Activated naive CD4-positive, alpha-beta T cell treated with anti-CD3 and anti-CD28 coated beads, Interleukin-2, amount 50 U/mL, for 24 hours (primary cell): ENCODE results near the gene TACC2.
"Not testable (repeated sequence)": the region's sequence is repeated elsewhere in the genome, so short reads cannot be mapped to it uniquely, and the experiment has no call there.

Experiments used
- H3K27ac Mint-ChIP-seq: one replicate; pipeline ENCODE4 v1.8.0; 2021; ENCODE audit warnings: mild to moderate bottlenecking, mixed read lengths
- H3K27me3 Mint-ChIP-seq: one replicate; pipeline ENCODE4 v1.8.0; 2021; ENCODE audit warnings: mixed read lengths
- H3K36me3 Mint-ChIP-seq: one replicate; pipeline ENCODE4 v1.8.0; 2021; ENCODE audit warnings: mixed read lengths
- H3K4me1 Mint-ChIP-seq: one replicate; pipeline ENCODE4 v1.8.0; 2021; ENCODE audit warnings: mixed read lengths
- H3K4me3 Mint-ChIP-seq: one replicate; pipeline ENCODE4 v1.8.0; 2021; ENCODE audit warnings: mild to moderate bottlenecking, mixed read lengths
- H3K9me3 Mint-ChIP-seq: one replicate; pipeline ENCODE4 v1.8.0; 2021; ENCODE audit warnings: mixed read lengths

Gene TACC2

DNA sequence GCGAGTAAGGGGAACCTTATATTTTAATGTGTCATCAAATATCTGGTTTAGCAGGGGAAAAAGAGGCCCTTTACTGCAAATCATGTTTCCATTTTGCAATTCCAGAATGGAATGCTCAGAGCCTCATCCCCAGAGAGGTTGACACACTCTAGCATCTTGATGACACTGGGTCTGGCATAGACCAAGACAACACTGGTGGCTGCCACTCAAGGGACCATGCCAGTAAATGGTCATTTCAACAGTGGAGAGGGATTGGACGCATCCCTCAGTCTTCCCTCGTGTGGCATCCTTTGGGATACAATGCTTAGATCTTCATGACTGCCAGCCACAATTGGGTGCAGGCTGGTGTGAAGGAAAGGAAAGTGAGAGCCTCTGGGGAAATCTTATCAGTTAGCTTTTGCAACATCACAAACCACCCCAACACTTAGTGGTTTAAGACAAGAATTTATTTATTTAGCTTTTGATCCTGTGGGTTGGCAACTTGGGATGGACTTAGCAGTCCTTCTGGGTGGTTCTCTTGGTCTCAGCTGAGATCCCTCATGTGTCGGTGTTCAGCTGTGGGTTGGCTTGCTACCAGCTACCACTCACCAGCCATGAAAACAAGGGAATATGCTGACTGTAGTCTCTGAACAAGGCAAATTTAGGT lies 21.6 kb downstream of the TACC2 start:
- Mint-ChIP-seq H3K4me3 (no peak overlapping the region), H3K9me3 (no peaks in the 10 kb centered on the region), H3K27ac (no peak overlapping the region), H3K36me3 (no peaks in the 10 kb centered on the region), H3K4me1 (no peaks in the 10 kb centered on the region), H3K27me3 (peaks cover 5% of the 10 kb centered on the region)

DNA sequence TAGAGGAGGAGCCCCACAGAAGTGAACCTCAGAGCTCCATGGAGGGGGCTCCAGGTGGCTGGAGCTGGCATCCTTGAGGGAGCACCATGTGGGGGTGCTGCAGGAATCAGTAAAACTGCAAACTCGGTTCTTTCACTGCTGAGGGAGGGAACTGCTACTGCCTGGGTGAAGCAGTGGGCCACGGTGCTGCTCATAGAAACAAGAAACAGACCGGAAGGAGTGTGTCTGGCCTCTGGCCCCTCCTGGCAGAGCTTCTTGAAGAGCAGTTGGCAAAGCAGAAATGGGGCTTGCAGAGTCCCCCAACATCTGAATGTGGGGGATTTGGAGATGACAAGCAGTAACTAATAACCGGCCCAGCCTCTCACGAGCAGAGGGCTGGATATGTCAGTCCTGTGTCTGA lies 23.8 kb downstream of the TACC2 start:
- Mint-ChIP-seq H3K9me3 (no peaks in the 10 kb centered on the region), H3K4me1 (no peaks in the 10 kb centered on the region), H3K36me3 (no peaks in the 10 kb centered on the region), H3K4me3 (no peak overlapping the region), H3K27ac (no peak overlapping the region), H3K27me3 (peaks cover 7% of the 10 kb centered on the region)

DNA sequence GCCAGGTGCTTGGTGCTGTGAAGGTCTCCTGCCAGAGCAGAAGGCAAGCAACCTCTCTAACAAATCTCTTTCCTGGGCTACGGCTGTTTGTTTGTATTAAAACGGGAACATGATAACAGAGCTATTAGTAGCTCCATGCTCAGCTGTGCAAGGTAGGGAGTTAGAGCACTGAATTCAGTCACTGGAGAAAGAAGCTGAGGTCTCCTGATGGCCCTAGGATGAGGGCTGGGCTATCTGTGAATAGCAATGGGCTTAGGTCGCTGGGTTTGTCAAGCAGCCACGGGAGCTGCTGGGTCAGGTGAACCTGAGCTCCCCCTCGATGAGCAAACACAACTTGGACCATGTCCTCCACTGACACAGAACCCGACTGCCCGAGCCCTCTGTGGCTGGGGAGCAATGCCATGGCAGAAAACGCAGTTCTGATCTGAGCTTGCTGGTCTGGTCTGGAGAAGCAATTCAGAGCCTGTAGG lies 24.4 kb downstream of the TACC2 start:
- H3K27me3 Mint-ChIP-seq: peaks cover 6% of the 10 kb centered on the region
- no peak overlapping the region for H3K27ac Mint-ChIP-seq
- H3K36me3 Mint-ChIP-seq: no peaks in the 10 kb centered on the region
- no peaks in the 10 kb centered on the region for H3K4me1 Mint-ChIP-seq
- no peaks in the 10 kb centered on the region for H3K9me3 Mint-ChIP-seq
- H3K4me3 Mint-ChIP-seq: no peak overlapping the region

DNA sequence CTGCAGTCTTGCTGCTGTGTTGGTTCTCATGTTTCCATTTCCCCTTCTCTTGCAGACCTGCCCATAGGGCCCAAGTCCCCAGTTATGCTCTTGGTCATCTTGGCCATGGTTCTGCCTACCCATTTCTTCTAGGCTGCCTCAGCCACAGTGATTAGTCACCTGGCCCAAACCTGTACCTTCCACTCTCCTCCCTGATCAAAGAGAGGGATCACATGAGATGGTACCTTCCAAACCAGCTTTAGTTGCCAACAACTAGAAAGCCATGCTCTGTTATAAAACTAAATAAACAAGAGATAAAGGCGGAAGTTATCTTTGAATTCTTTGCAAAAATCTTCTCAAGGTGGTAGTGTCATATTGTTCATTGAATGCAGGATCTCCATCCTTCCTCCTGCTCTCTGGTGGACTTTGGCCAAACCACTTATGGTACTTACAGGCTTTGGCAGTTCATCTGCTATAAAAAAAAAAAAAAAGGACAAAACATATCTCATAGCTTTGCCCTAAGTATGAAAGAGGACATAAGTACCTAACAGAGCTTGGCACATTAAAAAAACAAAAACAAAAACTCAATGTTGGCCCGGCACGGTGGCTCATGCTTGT lies 25.8 kb downstream of the TACC2 start:
- peaks cover 8% of the 10 kb centered on the region for H3K27me3 Mint-ChIP-seq
- H3K4me3 Mint-ChIP-seq: no peak overlapping the region
- no peaks in the 10 kb centered on the region for H3K4me1 Mint-ChIP-seq
- no peaks in the 10 kb centered on the region for H3K36me3 Mint-ChIP-seq
- H3K9me3 Mint-ChIP-seq: no peaks in the 10 kb centered on the region
- H3K27ac Mint-ChIP-seq: no peak overlapping the region

DNA sequence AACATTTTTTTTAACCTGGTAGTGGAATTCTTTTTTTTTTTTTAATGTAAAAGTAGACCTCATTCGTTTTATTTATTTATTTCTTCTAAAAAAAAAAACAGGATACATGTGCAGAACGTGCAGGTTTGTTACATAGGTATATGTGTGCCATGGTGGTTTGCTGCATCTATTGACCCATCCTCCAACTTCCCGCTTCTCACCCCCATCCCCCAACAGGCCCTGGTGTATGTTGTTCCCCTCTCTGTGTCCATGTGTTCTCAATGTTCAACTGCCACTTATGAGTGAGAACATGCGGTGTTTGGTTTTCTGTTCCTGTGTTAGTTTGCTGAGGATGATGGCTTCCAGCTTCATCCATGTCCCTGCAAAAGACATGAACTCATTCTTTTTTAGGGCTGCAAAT lies 29.0 kb downstream of the TACC2 start:
- not testable (repeated sequence) for H3K27me3 Mint-ChIP-seq, H3K36me3 Mint-ChIP-seq, H3K4me1 Mint-ChIP-seq, H3K4me3 Mint-ChIP-seq, H3K9me3 Mint-ChIP-seq, H3K27ac Mint-ChIP-seq

DNA sequence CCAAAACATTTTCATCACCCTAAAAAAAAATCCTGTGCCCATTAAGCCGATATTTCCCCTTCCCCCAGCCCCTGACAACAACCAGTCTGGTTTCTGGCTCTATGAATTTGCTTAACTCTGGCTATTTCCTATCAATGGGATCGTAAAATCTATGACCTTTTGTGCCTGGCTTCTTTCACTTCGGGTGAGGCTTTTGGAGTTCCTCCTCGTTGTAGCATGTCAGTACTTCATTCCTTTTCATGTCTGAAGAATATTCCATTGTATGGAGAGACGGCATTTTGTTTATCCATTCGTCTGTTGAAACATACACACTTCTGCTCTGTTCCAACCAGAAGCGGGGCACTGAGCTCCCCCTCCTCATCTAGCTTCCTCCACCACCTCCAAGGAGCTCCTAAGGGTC lies 29.5 kb downstream of the TACC2 start:
- H3K4me3 Mint-ChIP-seq: no peak overlapping the region
- no peaks in the 10 kb centered on the region for H3K4me1 Mint-ChIP-seq
- no peaks in the 10 kb centered on the region for H3K36me3 Mint-ChIP-seq
- H3K9me3 Mint-ChIP-seq: no peaks in the 10 kb centered on the region
- H3K27ac Mint-ChIP-seq: no peak overlapping the region
- peaks cover 4% of the 10 kb centered on the region for H3K27me3 Mint-ChIP-seq

DNA sequence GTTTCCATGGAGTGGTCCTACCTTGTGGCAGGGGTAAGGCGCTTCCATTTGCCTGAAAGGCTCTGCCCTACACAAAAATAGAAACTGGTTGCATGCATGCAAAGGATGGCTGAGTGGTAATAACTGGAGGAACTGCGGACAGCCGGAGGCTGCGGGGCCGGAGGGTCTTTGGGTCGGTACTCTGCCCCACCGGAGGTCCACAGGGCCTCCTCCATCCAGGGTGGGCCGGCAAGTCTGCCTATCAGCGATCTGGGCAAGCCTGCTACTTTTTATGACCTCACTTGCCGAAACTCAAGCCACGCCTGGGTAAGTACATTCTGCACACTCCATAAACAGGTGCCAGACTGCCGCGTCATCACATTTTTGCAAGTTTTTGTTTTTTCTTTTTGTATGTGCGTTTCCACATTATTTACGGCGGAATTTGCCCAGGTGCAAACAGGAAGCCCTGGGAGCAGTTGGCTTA lies 30.0 kb downstream of the TACC2 start:
- Mint-ChIP-seq H3K27me3 (peaks cover 4% of the 10 kb centered on the region), H3K36me3 (no peaks in the 10 kb centered on the region), H3K4me3 (no peak overlapping the region), H3K9me3 (no peaks in the 10 kb centered on the region), H3K27ac (no peak overlapping the region), H3K4me1 (no peaks in the 10 kb centered on the region)

DNA sequence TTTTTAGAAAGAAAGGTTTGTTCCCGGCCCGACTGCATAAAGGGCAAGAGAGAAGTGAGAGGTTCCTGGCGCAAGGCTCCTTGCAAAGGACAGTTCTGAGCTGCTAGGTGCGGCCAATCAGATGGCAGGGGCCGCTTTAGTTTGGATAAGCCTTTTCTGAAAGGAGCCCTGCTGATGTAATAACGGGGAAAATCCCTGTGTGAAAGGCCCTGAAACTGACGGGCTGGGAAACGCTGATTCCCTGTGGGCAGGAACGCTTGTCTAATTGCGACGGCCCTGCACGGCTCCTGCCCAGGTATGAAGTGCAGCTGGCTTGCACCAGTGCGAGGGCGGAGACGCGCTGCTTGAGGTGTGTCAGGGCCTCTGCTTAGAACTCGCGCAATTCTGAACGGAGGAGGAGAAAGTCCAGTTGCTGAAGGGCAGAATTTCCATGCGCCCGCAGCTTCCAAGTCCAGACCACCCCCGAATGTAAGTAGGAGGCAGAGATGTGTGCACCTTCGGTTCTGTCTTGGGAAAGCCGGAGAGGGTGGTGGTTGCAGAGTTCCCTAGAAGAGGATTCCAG lies 30.5 kb downstream of the TACC2 start:
- no peaks in the 10 kb centered on the region for H3K9me3 Mint-ChIP-seq
- peaks cover 4% of the 10 kb centered on the region for H3K27me3 Mint-ChIP-seq
- no peak overlapping the region for H3K4me3 Mint-ChIP-seq
- H3K27ac Mint-ChIP-seq: no peak overlapping the region
- no peaks in the 10 kb centered on the region for H3K4me1 Mint-ChIP-seq
- no peaks in the 10 kb centered on the region for H3K36me3 Mint-ChIP-seq

DNA sequence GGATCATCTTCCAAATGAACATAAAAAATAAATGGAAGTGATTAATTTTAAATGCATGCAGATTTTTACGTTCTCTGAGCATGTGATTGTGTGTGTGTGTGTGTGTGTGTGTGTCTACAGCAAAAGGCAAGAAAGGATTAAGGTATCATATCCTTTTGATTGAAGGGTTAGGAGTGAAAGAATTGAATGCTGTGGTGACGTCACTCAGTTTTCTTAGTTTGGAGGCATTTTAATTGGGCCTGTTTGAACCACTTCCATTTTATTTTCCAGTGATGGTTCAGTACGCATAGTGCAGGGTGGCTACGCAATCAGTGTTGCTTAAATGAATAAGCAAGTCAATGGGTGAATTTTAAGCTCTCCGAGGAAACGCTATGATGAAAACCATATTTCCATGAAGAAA lies 31.3 kb downstream of the TACC2 start:
- Mint-ChIP-seq H3K9me3 (no peaks in the 10 kb centered on the region), H3K4me3 (no peak overlapping the region), H3K27ac (no peak overlapping the region), H3K36me3 (no peaks in the 10 kb centered on the region), H3K27me3 (peaks cover 4% of the 10 kb centered on the region), H3K4me1 (no peaks in the 10 kb centered on the region)

DNA sequence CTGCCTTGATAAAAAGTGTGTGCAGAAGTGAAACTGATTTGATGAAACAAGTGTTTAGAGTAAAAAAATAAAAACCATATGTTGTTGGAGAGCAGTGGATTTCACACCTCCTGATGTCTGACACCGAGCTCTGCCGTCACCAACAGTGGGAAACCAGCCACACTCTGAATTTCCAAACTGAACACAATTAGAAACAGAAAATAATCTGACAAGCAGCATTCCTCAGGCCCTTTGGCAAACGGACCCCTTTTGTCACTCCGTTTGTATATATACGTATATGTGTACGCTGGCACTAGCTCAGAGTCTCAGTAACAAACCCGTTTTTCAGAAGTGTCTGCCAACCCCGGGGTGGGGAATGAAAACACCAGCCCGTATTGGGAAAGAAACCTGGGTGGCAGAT lies 32.4 kb downstream of the TACC2 start:
- no peak overlapping the region for H3K27ac Mint-ChIP-seq
- H3K4me3 Mint-ChIP-seq: no peak overlapping the region
- H3K4me1 Mint-ChIP-seq: no peaks in the 10 kb centered on the region
- H3K36me3 Mint-ChIP-seq: no peaks in the 10 kb centered on the region
- H3K9me3 Mint-ChIP-seq: no peaks in the 10 kb centered on the region
- H3K27me3 Mint-ChIP-seq: peaks cover 4% of the 10 kb centered on the region

DNA sequence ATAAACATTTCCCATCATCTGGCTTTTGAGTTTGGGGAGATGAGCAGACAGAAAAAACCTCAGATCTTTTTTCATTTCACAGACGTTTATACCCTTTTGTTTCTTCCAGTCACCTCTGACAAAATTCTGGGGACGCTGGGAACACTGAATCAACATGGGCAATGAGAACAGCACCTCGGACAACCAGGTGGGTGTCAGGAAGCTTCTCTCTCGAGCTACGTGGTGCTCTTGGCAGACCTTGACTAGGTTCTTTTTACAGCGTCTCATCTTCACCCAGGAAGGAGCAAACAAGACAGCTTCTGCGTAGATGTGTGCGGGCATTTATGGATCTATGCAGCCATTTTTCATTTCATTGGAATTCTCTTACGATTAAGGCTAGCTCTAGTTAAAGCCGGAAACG lies 32.9 kb downstream of the TACC2 start:
- Mint-ChIP-seq H3K36me3 (no peaks in the 10 kb centered on the region), H3K27me3 (peaks cover 2% of the 10 kb centered on the region), H3K4me3 (no peak overlapping the region), H3K27ac (no peak overlapping the region), H3K4me1 (no peaks in the 10 kb centered on the region), H3K9me3 (no peaks in the 10 kb centered on the region)

DNA sequence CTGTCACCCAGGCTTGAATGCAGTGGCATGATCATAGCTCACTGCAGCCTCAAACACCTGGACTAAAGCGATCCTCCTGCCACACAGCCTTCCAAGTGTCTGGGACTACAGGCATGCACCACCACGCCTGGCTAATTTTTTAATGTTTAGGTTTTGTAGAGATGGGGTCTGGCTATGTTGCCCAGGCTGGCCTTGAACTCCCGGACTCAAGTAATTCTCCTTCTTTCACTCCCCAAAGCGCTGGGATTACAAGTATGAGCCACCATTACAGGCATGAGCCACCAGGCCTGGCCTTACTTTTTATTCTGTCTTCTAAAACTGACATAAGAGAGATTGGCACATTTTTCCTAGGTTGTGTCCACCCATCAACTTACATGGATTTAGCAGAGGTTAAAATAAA lies 33.3 kb downstream of the TACC2 start:
- H3K27ac Mint-ChIP-seq: no peak overlapping the region
- no peaks in the 10 kb centered on the region for H3K4me1 Mint-ChIP-seq
- no peaks in the 10 kb centered on the region for H3K36me3 Mint-ChIP-seq
- peaks cover 2% of the 10 kb centered on the region for H3K27me3 Mint-ChIP-seq
- no peak overlapping the region for H3K4me3 Mint-ChIP-seq
- no peaks in the 10 kb centered on the region for H3K9me3 Mint-ChIP-seq

DNA sequence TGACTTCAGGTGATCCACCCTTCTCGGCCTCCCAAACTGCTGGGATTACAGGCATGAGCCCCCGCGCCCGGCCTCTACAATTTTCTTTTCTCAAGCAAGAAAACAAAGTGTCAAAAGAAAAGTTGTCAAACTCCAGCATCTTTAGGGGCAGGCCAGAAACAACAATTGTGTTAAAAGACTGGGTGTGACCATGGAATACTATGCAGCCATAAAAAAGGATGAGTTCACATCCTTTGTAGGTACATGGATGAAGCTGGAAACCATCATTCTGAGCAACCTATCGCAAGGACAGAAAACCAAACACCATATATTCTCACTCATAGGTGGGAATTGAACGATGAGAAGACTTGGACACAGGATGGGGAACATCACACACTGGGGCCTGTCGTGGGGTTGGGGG lies 34.3 kb downstream of the TACC2 start:
- H3K4me1 Mint-ChIP-seq, H3K36me3 Mint-ChIP-seq, H3K27me3 Mint-ChIP-seq, H3K9me3 Mint-ChIP-seq, H3K27ac Mint-ChIP-seq, H3K4me3 Mint-ChIP-seq: not testable (repeated sequence)

DNA sequence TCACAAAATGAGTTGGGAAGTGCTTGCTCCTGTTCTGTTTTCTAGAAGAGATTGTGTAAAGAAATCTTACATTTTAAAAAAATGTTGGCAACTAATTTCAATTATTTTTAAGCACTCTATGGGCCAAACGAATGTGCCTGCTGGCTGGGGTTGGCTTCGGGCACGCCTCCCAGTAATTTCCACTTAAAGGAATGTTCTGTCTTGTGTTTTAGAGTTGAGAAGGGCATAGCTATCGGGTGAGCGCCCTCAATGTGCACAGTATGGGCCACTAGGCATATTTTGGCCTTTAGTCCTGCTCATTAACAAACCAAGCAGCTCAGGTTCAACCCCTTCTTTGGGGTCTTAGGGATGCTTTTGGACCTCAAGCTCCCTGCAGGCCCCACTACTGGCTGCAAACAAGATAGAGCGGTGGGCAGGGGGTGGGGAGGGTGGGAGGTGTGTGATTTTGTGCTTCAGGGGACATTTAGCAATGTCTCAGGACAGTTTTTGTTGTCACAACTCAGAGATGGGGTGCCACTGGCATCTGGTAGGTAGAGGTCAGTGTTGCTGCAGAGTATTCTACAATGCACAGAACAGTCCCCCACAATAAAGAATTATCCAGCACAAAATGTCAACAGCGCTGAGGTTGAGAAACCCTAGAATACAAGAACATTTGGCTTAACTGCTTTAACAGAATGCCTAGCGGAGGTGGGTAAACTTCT lies 40.7 kb downstream of the TACC2 start:
- H3K36me3 Mint-ChIP-seq: no peaks in the 10 kb centered on the region
- H3K27me3 Mint-ChIP-seq: peaks cover 9% of the 10 kb centered on the region
- no peak overlapping the region for H3K4me3 Mint-ChIP-seq
- no peaks in the 10 kb centered on the region for H3K4me1 Mint-ChIP-seq
- no peak overlapping the region for H3K27ac Mint-ChIP-seq
- no peaks in the 10 kb centered on the region for H3K9me3 Mint-ChIP-seq

DNA sequence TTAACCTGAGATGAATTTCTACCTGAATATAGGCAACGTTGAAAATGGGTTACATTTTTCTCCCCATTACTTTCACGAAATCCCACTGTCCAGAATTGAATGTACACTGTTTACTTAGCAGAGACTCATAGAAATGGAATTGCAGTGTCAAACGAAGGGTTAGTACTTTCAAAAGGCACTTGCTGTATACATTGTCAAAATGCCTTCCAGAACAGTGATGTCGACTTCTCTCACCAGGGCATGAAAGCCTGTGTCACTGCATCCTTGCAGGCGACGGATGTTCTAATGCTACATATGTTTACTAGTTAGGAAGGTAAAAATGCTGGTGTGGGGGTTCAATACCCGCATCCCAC lies 41.2 kb downstream of the TACC2 start:
- no peaks in the 10 kb centered on the region for H3K36me3 Mint-ChIP-seq
- H3K9me3 Mint-ChIP-seq: no peaks in the 10 kb centered on the region
- H3K27ac Mint-ChIP-seq: no peak overlapping the region
- H3K27me3 Mint-ChIP-seq: peaks cover 9% of the 10 kb centered on the region
- H3K4me1 Mint-ChIP-seq: no peaks in the 10 kb centered on the region
- no peak overlapping the region for H3K4me3 Mint-ChIP-seq

DNA sequence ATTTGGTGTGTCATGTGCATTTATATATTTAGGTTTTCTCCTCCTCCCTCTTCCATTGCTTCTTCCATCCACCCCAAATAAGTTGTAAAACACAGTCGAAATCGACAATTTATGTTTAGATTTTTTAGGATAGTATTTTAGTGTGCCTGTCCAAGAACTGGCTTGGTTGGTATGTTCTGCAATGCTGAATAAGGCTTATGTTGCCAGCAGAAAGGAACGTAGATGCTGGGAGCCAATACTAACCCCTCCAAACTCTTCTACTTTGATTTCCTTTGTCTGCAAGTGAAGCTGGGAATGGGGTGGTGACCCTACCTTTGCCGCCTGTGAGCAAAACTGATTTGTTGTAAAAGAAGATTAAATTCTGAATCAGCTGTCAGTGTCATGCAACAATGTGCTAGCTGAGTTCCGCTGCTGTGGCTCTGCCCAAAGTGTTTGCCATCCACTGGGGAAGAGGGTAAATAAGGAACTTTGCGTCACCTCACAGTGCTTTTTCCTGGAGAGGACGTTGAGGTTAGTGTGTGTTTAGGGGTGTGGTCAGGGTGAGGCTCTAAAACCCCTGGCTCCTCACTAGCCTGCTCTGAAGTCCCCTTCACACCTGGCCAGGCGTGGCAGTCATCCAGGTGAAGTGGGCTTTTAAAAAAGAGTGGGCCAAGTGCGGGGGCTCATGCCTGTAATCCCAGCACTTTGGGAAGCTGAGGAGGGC lies 44.4 kb downstream of the TACC2 start:
- H3K27ac Mint-ChIP-seq: no peak overlapping the region
- H3K36me3 Mint-ChIP-seq: no peaks in the 10 kb centered on the region
- H3K4me3 Mint-ChIP-seq: no peak overlapping the region
- no peaks in the 10 kb centered on the region for H3K9me3 Mint-ChIP-seq
- peaks cover 12% of the 10 kb centered on the region for H3K27me3 Mint-ChIP-seq
- H3K4me1 Mint-ChIP-seq: no peaks in the 10 kb centered on the region
